Prostate gland (tissue), 2 donors: ENCODE data around the gene GIPC1.

Experiments
- CTCF ChIP-seq, 4 experiments: fragments of 200-600 bp in 2 of 4; fragments of 450-650 bp in 2 of 4; sonication (generic) in 2 of 4; IDR thresholded peaks; 1 replicate in 3 of 4; 2 replicates in 1 of 4; pipeline ENCODE4 v1.5.1; 2016 to 2019; ENCODE audit warnings: antibody characterized with exemption in 4 of 4, mild to moderate bottlenecking in 2 of 4, moderate library complexity in 2 of 4
- POLR2A ChIP-seq: fragments of 450-650 bp; IDR thresholded peaks from one replicate; pipeline ENCODE4 v1.6.1; 2016; ENCODE audit warnings: antibody characterized with exemption, mild to moderate bottlenecking
- POLR2AphosphoS5 ChIP-seq: sonication (generic); formaldehyde crosslinking; IDR thresholded peaks from one replicate; pipeline ENCODE4 v1.6.1; 2017; ENCODE audit warnings: antibody characterized with exemption

- TF ChIP-seq CTCF (IDR thresholded peaks at IDR 0.05) (no peak), POLR2AphosphoS5 (no peak), POLR2A (no peak)
These were observed 15.3 kb upstream of the GIPC1 start for GRCh38 chr19:14511229-14511593.
